Psoas muscle (tissue), 8 donors: ENCODE measurements around the gene OR4K5. TPM values are rescaled to one million over a fixed set of nuclear protein-coding genes. Genes with fewer than 3 reads are reported as not detected.

Source experiments
- ATAC-seq, 4 donors: fragments of 200-7000 bp; cut with Tn5 transposase; one replicate each; pipeline ENCODE4 v1.9.1; 2020; ENCODE audit warnings: moderate library complexity in 3 of 4, mild to moderate bottlenecking in 2 of 4
- DNase-seq, 2 donors: peaks; one replicate each; pipeline ENCODE4 v3.0.0-alpha.2; 2020
- H3K27ac ChIP-seq: fragments of 200-600 bp; one replicate; pipeline ENCODE4 v1.8.0; 2022
- H3K27me3 ChIP-seq, 3 donors: fragments of 200-600 bp in 1 of 3; one replicate each; pipeline versions ENCODE4 v1.6.1 to v1.8.0; 2013 to 2022; ENCODE audit warnings: low read length in 2 of 3, mild to moderate bottlenecking in 2 of 3, moderate library complexity in 1 of 3; ENCODE audit not compliant: insufficient read depth in 3 of 3
- H3K36me3 ChIP-seq, 2 donors: fragments of 200-600 bp in 1 of 2; one replicate each; pipeline versions ENCODE4 v1.6.1 to v1.8.0; 2013 to 2022; ENCODE audit warnings: low read depth in 1 of 2, mild to moderate bottlenecking in 1 of 2, moderate library complexity in 1 of 2; ENCODE audit not compliant: insufficient read depth in 1 of 2
- H3K4me1 ChIP-seq: fragments of 200-600 bp; one replicate; pipeline ENCODE4 v1.8.0; 2022
- H3K4me3 ChIP-seq: fragments of 200-600 bp; one replicate; pipeline ENCODE4 v1.8.0; 2022; ENCODE audit warnings: mild to moderate bottlenecking
- H3K9me3 ChIP-seq: fragments of 200-600 bp; one replicate; pipeline ENCODE4 v1.8.0; 2022
- CTCF ChIP-seq: fragments of 200-600 bp; IDR thresholded peaks from one replicate; pipeline ENCODE4 v1.8.0; 2022; ENCODE audit warnings: antibody characterized with exemption
- WGBS, 3 donors: extraction: QIAGEN DNeasy Blood & Tissue Kit; methylation state at CpG; one replicate each; pipeline versions ENCODE4 v1.1.6 to v1.1.7; 2013; 5-methylcytosine and 5-hydroxymethylcytosine counted together
- intact Hi-C, 2 donors: fragments of 100-400 bp; cut with DNase I; formaldehyde crosslinking; loops; one replicate each; pipeline versions ENCODE4 v1.11.0 to v1.14.2; 2022
- polyA plus RNA-seq, 3 donors: library from polyadenylated mRNA; stranded (reverse); fragments of 200-250 nt; gene quantifications; one replicate each; pipeline ENCODE4 v1.2.3, GENCODE V29; 2013
- total RNA-seq, 4 donors: library from RNA; stranded (reverse); fragmentation: NEBNext Ultra II Directional in 2 of 4; extraction: Animal tissue kit (Norgen Biotek cat#: 25700) in 2 of 4; gene quantifications; one replicate each; pipeline versions ENCODE4 v1.2.1 to v1.2.4, GENCODE V29; 2021 to 2023
- donor health status: healthy with polysubstance abuse.
- donor health status: DM: no; HTN: no; CAD: no; lungs with moderate emphysema.
- donor health status: Bipolar disorder and iron deficiency.
- donor health status: healthy.
- donor health status: DM: yes; HTN: yes; CAD: no.
- donor health status: DM: no; HTN: no; CAD: no.
- donor health status: DM: no; HTN: no; CAD: no.
- donor health status: DM: yes; HTN: yes; CAD: no.

Gene OR4K5
- total and polyA plus RNA-seq, 7 donors = not detected

- no peak for TF ChIP-seq CTCF
- no peaks in the 10 kb centered on the region for H3K9me3 ChIP-seq
- no peak for DNase-seq
- H3K4me1 ChIP-seq = no peaks in the 10 kb centered on the region
- intact Hi-C loops = no loop called here
- H3K4me3 ChIP-seq = no peak overlapping the region
- no peaks in the 10 kb centered on the region for H3K27me3 ChIP-seq
- ATAC-seq = no peak
- no peaks in the 10 kb centered on the region for H3K36me3 ChIP-seq
- WGBS, 3 donors = 66 to 76% (median 67%) methylated on average over 3 of the region's 3 CpGs
- H3K27ac ChIP-seq = no peak overlapping the region
These were observed 3.2 kb upstream of the OR4K5 start for GRCh38 chr14:19917243-19917642.

- Histone ChIP-seq H3K27ac (no peak overlapping the region), H3K27me3 (no peaks in the 10 kb centered on the region), H3K4me3 (no peak overlapping the region), H3K9me3 (no peaks in the 10 kb centered on the region), H3K36me3 (no peaks in the 10 kb centered on the region), H3K4me1 (no peaks in the 10 kb centered on the region)
- ATAC-seq (no peak), DNase-seq (no peak)
- no peak for TF ChIP-seq CTCF
- 56 to 63% (median 58%) methylated on average over 1 of the region's 1 CpG for WGBS, 3 donors
- intact Hi-C loops = no loop called here
These were observed 2.4 kb upstream of the OR4K5 start for GRCh38 chr14:19917955-19918518.

- TF ChIP-seq CTCF = no peak
- 47 to 50% (median 49%) methylated on average over 4 of the region's 4 CpGs for WGBS, 3 donors
- intact Hi-C loops = no loop called here
- Histone ChIP-seq H3K36me3 (no peaks in the 10 kb centered on the region), H3K9me3 (no peaks in the 10 kb centered on the region), H3K4me3 (no peak overlapping the region), H3K27me3 (no peaks in the 10 kb centered on the region), H3K27ac (no peak overlapping the region), H3K4me1 (no peaks in the 10 kb centered on the region)
- no peak for DNase-seq
- no peak for ATAC-seq
These were observed 1.7 kb upstream of the OR4K5 start for GRCh38 chr14:19918553-19919264.

GRCh38 chr14:19930617-19931016 is 10.2 kb downstream of the OR4K5 start, which contains the start of gene OR4K1:
Gene OR4K1 (plus strand): TSS chr14:19930917. CDS start chr14:19935667, 4,750 bp downstream.
- 50 to 58% (median 57%) methylated on average over 3 of the region's 3 CpGs for WGBS, 3 donors
- TF ChIP-seq CTCF = no peak
- H3K4me1 ChIP-seq = no peaks in the 10 kb centered on the region
- no peaks in the 10 kb centered on the region for H3K36me3 ChIP-seq
- no peaks in the 10 kb centered on the region for H3K27me3 ChIP-seq
- DNase-seq (no peak), ATAC-seq (no peak)
- H3K9me3 ChIP-seq = no peaks in the 10 kb centered on the region
- no peak within 1 kb of the TSS for H3K4me3 ChIP-seq
- intact Hi-C loops = no loop called here
- H3K27ac ChIP-seq = no peak within 1 kb of the TSS

GRCh38 chr14:19941668-19942067 is 21.3 kb downstream of the OR4K5 start:
- Histone ChIP-seq H3K4me1 (no peaks in the 10 kb centered on the region), H3K27ac (no peak overlapping the region), H3K36me3 (no peaks in the 10 kb centered on the region), H3K27me3 (no peaks in the 10 kb centered on the region), H3K4me3 (no peak overlapping the region), H3K9me3 (no peaks in the 10 kb centered on the region)
- intact Hi-C loops = no loop called here
- no peak for TF ChIP-seq CTCF
- DNase-seq (no peak), ATAC-seq (no peak)
- WGBS, 3 donors = 69 to 82% (median 75%) methylated on average over 1 of the region's 1 CpG
